Activated B cell treated with CpG ODN at 0.5 μM for 24 hours (primary cell): ENCODE results near the gene STUM. TPM values are rescaled to one million over a fixed set of nuclear protein-coding genes. Genes with fewer than 3 reads are reported as not detected.
A peak's percentile ranks its signal among the peaks of the same experiment; 100 is the strongest.

ENCODE experiments used
- ATAC-seq: fragments of 200-7000 bp; cut with Tn5 transposase; one replicate; pipeline ENCODE4 v1.10.0; 2021; ENCODE audit warnings: low read depth, mild to moderate bottlenecking, moderate library complexity
- CTCF ChIA-PET: fragments of 350-600 bp; sonication (Branson Sonifier 250); formaldehyde crosslinking; loops from one replicate; lab custom pipeline; 2021; ENCODE audit warnings: antibody characterized with exemption; lab: Charles Lee
- POLR2A ChIA-PET: fragments of 350-600 bp; sonication (Branson Sonifier 250); formaldehyde crosslinking; loops from one replicate; lab custom pipeline; 2021; ENCODE audit warnings: antibody characterized with exemption; lab: Charles Lee
- DNase-seq: peaks from one replicate; pipeline ENCODE4 v3.0.0; 2022
- H3K27ac Mint-ChIP-seq: one replicate; pipeline ENCODE4 v1.8.0; 2020; ENCODE audit warnings: mixed read lengths
- H3K27me3 Mint-ChIP-seq: one replicate; pipeline ENCODE4 v1.8.0; 2021; ENCODE audit warnings: mixed read lengths
- H3K36me3 Mint-ChIP-seq: one replicate; pipeline ENCODE4 v1.8.0; 2021; ENCODE audit warnings: low read depth, mixed read lengths
- H3K4me1 Mint-ChIP-seq: one replicate; pipeline ENCODE4 v1.8.0; 2021; ENCODE audit warnings: mixed read lengths
- H3K4me3 Mint-ChIP-seq: one replicate; pipeline ENCODE4 v1.8.0; 2020; ENCODE audit warnings: mild to moderate bottlenecking, mixed read lengths
- H3K9me3 Mint-ChIP-seq: one replicate; pipeline ENCODE4 v1.8.0; 2020; ENCODE audit warnings: mixed read lengths
- intact Hi-C: fragments of 100-400 bp; cut with micrococcal nuclease; formaldehyde crosslinking; loops from one replicate; pipeline ENCODE4 v1.15.1; 2024
- total RNA-seq: library from RNA; stranded (reverse); gene quantifications from 2 replicates; pipeline ENCODE4 v1.2.3, GENCODE V29; 2022
- TF ChIP-seq, protein P1 (sequence below): fragments of 200-600 bp; IDR thresholded peaks from one replicate; pipeline ENCODE4 v1.8.0; 2022; ENCODE audit warnings: antibody characterized with exemption, mild to moderate bottlenecking

Gene STUM
- total RNA-seq, 1 donor from 2014 or later, result 0.33 TPM

DNA sequence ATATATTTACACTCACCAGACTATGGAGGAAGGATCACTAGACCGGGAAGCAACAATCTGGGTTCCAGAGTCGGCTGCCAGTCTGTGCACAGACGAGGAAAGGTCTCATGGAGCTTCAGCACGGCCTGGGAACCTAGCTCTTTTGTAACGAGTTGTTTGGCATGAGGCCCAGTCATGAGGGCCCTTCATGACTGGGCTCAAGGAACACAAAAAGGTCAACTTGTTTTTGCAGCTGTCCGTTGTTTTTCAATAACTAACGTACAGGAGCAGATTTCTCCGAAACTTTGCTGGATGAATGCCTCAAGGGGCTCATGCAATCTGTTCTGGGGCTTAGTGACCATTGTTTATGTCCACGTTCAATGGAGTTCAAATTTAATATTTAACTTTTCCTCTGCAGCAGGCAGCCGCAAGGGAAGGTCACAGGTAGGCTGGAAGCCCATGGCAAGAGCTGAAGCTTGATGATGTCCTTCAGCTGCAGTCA, 5.9 kb upstream of the STUM start:
- TF ChIP-seq, protein P1, sequence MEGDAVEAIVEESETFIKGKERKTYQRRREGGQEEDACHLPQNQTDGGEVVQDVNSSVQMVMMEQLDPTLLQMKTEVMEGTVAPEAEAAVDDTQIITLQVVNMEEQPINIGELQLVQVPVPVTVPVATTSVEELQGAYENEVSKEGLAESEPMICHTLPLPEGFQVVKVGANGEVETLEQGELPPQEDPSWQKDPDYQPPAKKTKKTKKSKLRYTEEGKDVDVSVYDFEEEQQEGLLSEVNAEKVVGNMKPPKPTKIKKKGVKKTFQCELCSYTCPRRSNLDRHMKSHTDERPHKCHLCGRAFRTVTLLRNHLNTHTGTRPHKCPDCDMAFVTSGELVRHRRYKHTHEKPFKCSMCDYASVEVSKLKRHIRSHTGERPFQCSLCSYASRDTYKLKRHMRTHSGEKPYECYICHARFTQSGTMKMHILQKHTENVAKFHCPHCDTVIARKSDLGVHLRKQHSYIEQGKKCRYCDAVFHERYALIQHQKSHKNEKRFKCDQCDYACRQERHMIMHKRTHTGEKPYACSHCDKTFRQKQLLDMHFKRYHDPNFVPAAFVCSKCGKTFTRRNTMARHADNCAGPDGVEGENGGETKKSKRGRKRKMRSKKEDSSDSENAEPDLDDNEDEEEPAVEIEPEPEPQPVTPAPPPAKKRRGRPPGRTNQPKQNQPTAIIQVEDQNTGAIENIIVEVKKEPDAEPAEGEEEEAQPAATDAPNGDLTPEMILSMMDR, result no peak
- Mint-ChIP-seq H3K4me1 (peaks cover 2% of the 10 kb centered on the region), H3K36me3 (no peaks in the 10 kb centered on the region), H3K9me3 (no peaks in the 10 kb centered on the region), H3K27ac (no peak overlapping the region), H3K27me3 (peaks cover 11% of the 10 kb centered on the region), H3K4me3 (no peak overlapping the region)
- ATAC-seq, result no peak
- CTCF ChIA-PET, result no interaction called here
- POLR2A ChIA-PET, result no interaction called here
- intact Hi-C loops, result loop anchor here (10.0 kb wide), 2 partner anchors 192 to 338 kb away; partner anchors contain the start of gene ITPKB
- no peak for DNase-seq

DNA sequence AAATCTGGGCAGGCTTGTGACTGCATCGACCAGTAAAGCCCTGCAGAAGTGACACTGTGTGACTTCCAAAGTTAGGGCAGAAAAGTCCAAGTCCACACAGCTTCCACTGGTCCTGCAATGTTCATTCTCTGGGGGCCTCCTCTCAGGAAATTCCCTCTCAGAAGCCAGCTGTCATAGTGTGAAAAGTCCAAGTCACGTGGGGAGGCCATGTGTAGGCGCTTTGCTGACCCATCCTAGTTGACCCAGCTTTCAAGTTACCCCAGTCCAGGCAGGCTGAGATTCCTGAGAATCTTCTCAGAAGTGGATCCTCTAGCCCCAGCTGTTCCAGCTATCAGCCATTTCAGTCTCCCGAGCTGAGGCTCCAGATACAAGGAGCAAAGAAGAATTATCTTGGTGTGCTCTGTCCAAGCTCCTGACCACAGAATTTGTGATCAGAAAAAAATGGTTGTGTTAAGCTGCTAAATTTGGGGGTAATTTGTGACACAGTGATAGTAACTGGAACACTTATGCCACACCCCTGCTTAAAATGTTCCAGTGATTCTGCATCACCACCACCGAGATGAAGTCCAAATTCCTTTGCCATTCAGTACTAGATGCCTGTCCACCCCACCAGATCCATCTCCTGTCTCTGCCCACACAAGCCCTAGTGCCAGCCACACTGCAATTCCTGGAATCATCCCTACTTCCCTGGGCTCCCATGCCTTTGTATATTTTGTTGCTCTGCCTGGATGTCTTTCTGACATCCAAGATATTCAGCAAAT, 2.5 kb upstream of the STUM start:
- DNase-seq, result no peak
- CTCF ChIA-PET, result interaction anchor here (1.8 to 3.7 kb wide), 2 partner anchors 23 to 284 kb away, joined by 6 to 18 read pairs; no protein-coding TSS in a partner anchor
- no peak for ATAC-seq
- Mint-ChIP-seq H3K4me3 (no peak overlapping the region), H3K27me3 (peaks cover 21% of the 10 kb centered on the region), H3K9me3 (no peaks in the 10 kb centered on the region), H3K4me1 (peaks cover 21% of the 10 kb centered on the region), H3K36me3 (no peaks in the 10 kb centered on the region), H3K27ac (no peak overlapping the region)
- intact Hi-C loops, result loop anchor here (2.0 to 10.0 kb wide), 5 partner anchors 81 to 391 kb away; partner anchors contain the start of gene ITPKB
- TF ChIP-seq, protein P1, result no peak
- POLR2A ChIA-PET, result no interaction called here

DNA sequence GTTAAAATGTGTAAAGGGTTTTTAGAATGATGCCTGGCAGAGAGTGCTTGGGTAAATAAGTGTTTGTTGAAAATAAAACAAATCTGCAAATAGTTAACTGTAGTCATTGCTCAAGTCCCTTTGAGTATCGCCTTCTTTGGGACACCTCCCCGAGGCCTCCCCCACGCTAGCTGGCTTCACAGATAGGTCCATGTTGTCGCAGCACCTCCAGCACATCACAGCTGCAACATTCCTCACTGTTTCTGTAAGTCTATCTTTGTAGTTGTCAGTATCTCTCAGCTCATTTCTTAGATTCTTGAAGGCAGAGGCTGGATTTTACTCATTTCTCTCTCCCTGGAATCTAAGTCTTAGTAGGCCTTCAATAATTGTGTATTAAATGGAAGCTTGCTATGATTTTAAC, 1.6 kb upstream of the STUM start:
- H3K27me3 Mint-ChIP-seq, result peaks cover 21% of the 10 kb centered on the region

DNA sequence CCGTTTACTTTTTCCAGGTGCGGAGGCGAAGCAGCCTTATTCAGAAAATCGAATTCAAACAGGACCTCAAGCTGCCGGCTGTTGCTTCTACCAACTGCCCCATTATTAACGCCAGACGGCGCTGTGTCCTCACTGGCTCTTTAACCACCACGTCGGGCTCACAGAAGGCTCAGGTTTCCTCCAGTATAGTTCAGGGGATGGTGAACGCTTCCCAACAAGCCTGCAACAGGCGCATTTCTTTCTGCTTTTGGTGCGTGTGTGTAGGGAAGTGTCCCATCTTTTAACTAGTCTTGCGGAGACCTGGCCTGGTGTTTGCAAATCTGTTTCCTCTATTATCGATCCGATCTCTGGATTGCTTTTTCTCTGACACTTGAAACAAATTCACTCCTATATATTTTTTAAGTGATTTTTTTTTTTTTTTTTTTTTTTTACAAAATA, 791 bp upstream of the STUM start:
- peak; percentile 52 for DNase-seq
- no peak overlapping the region for H3K27ac Mint-ChIP-seq
- CTCF ChIA-PET, result interaction anchor here (0.6 to 3.7 kb wide), 12 partner anchors 9 to 422 kb away, joined by 3 to 18 read pairs (median 5); partner anchors contain the start of gene PARP1

More for the DNA sequence above, 1.6 kb upstream of the STUM start:
- H3K4me1 Mint-ChIP-seq, result peaks cover 21% of the 10 kb centered on the region
- CTCF ChIA-PET, result interaction anchor here (0.6 to 3.7 kb wide), 10 partner anchors 9 to 286 kb away, joined by 3 to 18 read pairs (median 6); partner anchors contain the start of gene PARP1
- H3K4me3 Mint-ChIP-seq, result no peak overlapping the region
- DNase-seq, result no peak
- no peaks in the 10 kb centered on the region for H3K36me3 Mint-ChIP-seq
- POLR2A ChIA-PET, result no interaction called here
- no peak for ATAC-seq
- TF ChIP-seq, protein P1, result no peak
- H3K9me3 Mint-ChIP-seq, result no peaks in the 10 kb centered on the region
- intact Hi-C loops, result loop anchor here (1.0 to 10.0 kb wide), 11 partner anchors 61 to 995 kb away; partner anchors contain the start of gene ITPKB
- H3K27ac Mint-ChIP-seq, result no peak overlapping the region

More for the DNA sequence above, 791 bp upstream of the STUM start:
- POLR2A ChIA-PET, result interaction anchor here (0.6 to 1.2 kb wide), 10 partner anchors 56 to 549 kb away, joined by 3 to 10 read pairs (median 4); partner anchors contain the start of genes PARP1 and SDE2
- ATAC-seq, result peak; percentile 71
- Mint-ChIP-seq H3K4me3 (peak overlapping the region; percentile 28), H3K9me3 (no peaks in the 10 kb centered on the region), H3K36me3 (no peaks in the 10 kb centered on the region), H3K27me3 (peaks cover 21% of the 10 kb centered on the region), H3K4me1 (peaks cover 21% of the 10 kb centered on the region)
- TF ChIP-seq, protein P1, result peak; percentile 50
- intact Hi-C loops, result loop anchor here (1.0 to 10.0 kb wide), 11 partner anchors 61 to 995 kb away; partner anchors contain the start of gene ITPKB
